Heart left ventricle (tissue), 13 donors: Measurements from ENCODE around the gene FAM171A1.

ENCODE experiments used
- POLR2A ChIP-seq, 2 donors: fragments of 450-650 bp; IDR thresholded peaks; one replicate each; pipeline ENCODE4 v1.6.1; 2017; ENCODE audit warnings: antibody characterized with exemption in 2 of 2, mild to moderate bottlenecking in 2 of 2, moderate library complexity in 2 of 2
- TF ChIP-seq, protein P1 (sequence below), 12 donors: fragments of 200-600 bp; sonication (generic) in 4 of 12; IDR thresholded peaks; one replicate each; pipeline versions ENCODE4 v1.5.0 to v1.8.0; 2018 to 2022; ENCODE audit warnings: antibody characterized with exemption in 12 of 12, mild to moderate bottlenecking in 5 of 12
- donor health status: ischemic (EF 13 %, LVEDD 7.1; RV severe dilation, severe dysfunction).
- donor health status: DM: no; HTN: yes; CAD: no.
- donor health status: DM: no; HTN: no; CAD: no.
- donor health status: ischemic (EF 25% LVEDD 6.9; RV normal size, moderate dysfunction).
- donor health status: ischemic (EF 25% LVEDD 5.7; RV mildly dilated, moderate dysfunction).
- donor health status: ischemic (EF 35%, LVEDD 5.7; RV mildly dilated, moderate dysfunction).
- donor health status: nonischemic (EF 11% LVEDD 7.7; RV severe dilation, severe dysfunction).
- donor health status: DM: yes; HTN: yes; CAD: no.
- donor health status: PGD.
- donor health status: ischemic (EF 29% LVEDD 5.4; RV normal size, mild dysfunction).
- donor health status: nonischemic (EF 23%, LVEDD 6.1; RV moderate dilation, normal function).

- no peak for TF ChIP-seq POLR2A (IDR thresholded peaks at IDR 0.05)
- TF ChIP-seq, protein P1, sequence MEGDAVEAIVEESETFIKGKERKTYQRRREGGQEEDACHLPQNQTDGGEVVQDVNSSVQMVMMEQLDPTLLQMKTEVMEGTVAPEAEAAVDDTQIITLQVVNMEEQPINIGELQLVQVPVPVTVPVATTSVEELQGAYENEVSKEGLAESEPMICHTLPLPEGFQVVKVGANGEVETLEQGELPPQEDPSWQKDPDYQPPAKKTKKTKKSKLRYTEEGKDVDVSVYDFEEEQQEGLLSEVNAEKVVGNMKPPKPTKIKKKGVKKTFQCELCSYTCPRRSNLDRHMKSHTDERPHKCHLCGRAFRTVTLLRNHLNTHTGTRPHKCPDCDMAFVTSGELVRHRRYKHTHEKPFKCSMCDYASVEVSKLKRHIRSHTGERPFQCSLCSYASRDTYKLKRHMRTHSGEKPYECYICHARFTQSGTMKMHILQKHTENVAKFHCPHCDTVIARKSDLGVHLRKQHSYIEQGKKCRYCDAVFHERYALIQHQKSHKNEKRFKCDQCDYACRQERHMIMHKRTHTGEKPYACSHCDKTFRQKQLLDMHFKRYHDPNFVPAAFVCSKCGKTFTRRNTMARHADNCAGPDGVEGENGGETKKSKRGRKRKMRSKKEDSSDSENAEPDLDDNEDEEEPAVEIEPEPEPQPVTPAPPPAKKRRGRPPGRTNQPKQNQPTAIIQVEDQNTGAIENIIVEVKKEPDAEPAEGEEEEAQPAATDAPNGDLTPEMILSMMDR (IDR thresholded peaks at IDR 0.05) = no peak
These were observed 128.7 kb downstream of the FAM171A1 start for GRCh38 chr10:15242261-15242840.
